OCI-M2 (cell line): ENCODE data around the gene PITPNM3.

ENCODE experiments used
- DNase-seq: peaks from one replicate; lab custom pipeline; 2025; ENCODE audit not compliant: unreplicated experiment; lab: John Stamatoyannopoulos, UW

The PITPNM3 gene

GRCh38 chr17:6464446-6465041 is 91.8 kb downstream of the PITPNM3 start:
- DNase-seq = no peak

GRCh38 chr17:6463616-6464445 is 92.5 kb downstream of the PITPNM3 start:
- DNase-seq = no peak

GRCh38 chr17:6462692-6463091 is 93.7 kb downstream of the PITPNM3 start:
- no peak for DNase-seq

GRCh38 chr17:6461792-6462524 is 94.4 kb downstream of the PITPNM3 start:
- DNase-seq = no peak

GRCh38 chr17:6461246-6461645 is 95.1 kb downstream of the PITPNM3 start:
- DNase-seq = no peak

GRCh38 chr17:6460531-6461161 is 95.7 kb downstream of the PITPNM3 start:
- no peak for DNase-seq

- no peak for DNase-seq
These were observed 97.8 kb downstream of the PITPNM3 start for GRCh38 chr17:6458460-6458950.

GRCh38 chr17:6457688-6458459 is 98.5 kb downstream of the PITPNM3 start:
- DNase-seq = no peak

- no peak for DNase-seq
These were observed 99.3 kb downstream of the PITPNM3 start for GRCh38 chr17:6456914-6457687.

GRCh38 chr17:6456321-6456720 is 100.0 kb downstream of the PITPNM3 start:
- no peak for DNase-seq

- DNase-seq = no peak
These were observed 101.0 kb downstream of the PITPNM3 start for GRCh38 chr17:6455321-6455705.

- DNase-seq = no peak
These were observed 101.6 kb downstream of the PITPNM3 start for GRCh38 chr17:6454495-6455320.

- DNase-seq = no peak
These were observed 102.9 kb downstream of the PITPNM3 start for GRCh38 chr17:6453279-6454024.

GRCh38 chr17:6452471-6453266 is 103.7 kb downstream of the PITPNM3 start:
- no peak for DNase-seq

- no peak for DNase-seq
These were observed 105.2 kb downstream of the PITPNM3 start for GRCh38 chr17:6450926-6451832.

- DNase-seq = no peak
These were observed 107.0 kb downstream of the PITPNM3 start for GRCh38 chr17:6449307-6449706.
